Right ventricle myocardium superior (tissue), 1 donor: ENCODE results near the gene CCDC83. TPM values are rescaled to one million over a fixed set of nuclear protein-coding genes. Genes with fewer than 3 reads are reported as not detected.
"Not testable (repeated sequence)": the region's sequence is repeated elsewhere in the genome, so short reads cannot be mapped to it uniquely, and the experiment has no call there.

ENCODE experiments used
- ATAC-seq: fragments of 200-7000 bp; cut with Tn5 transposase; one replicate; pipeline ENCODE4 v1.9.1; 2020; ENCODE audit warnings: mild to moderate bottlenecking; ENCODE audit not compliant: poor library complexity
- DNase-seq: peaks from one replicate; pipeline ENCODE4 v3.0.0-alpha.2; 2020
- intact Hi-C: fragments of 100-400 bp; cut with DNase I; formaldehyde crosslinking; loops from one replicate; pipeline ENCODE4 v1.11.2; 2022
- total RNA-seq: library from RNA; stranded (reverse); fragmentation: NEBNext Ultra II Directional; extraction: Animal tissue kit (Norgen Biotek cat#: 25700); gene quantifications from one replicate; pipeline ENCODE4 v1.2.1, GENCODE V29; 2021
- donor health status: DM: no; HTN: yes; CAD: no; lungs with severe emphysema.

The CCDC83 gene
- total RNA-seq, 1 donor from 2014 or later = not detected

DNA sequence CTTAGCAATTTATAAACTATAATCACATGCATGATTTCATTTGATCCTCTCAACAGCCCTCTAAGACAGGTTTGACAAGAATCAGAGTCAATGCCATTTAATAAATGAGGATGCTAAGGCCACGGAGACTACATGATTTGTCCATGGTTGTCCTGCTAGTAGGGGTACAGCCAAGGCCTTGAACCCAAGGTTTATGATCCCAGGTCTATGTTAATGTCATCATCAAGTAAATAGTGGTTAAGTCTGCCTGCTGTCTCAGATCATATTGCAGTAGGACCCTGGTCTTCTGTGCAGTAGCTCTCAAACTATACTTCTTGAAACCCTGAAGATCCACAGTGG lies 26.6 kb upstream of the CCDC83 start:
- DNase-seq = no peak
- ATAC-seq = no peak
- intact Hi-C loops = loop anchor here (10.0 kb wide), 1 partner anchor 234 kb away; no protein-coding TSS in a partner anchor

DNA sequence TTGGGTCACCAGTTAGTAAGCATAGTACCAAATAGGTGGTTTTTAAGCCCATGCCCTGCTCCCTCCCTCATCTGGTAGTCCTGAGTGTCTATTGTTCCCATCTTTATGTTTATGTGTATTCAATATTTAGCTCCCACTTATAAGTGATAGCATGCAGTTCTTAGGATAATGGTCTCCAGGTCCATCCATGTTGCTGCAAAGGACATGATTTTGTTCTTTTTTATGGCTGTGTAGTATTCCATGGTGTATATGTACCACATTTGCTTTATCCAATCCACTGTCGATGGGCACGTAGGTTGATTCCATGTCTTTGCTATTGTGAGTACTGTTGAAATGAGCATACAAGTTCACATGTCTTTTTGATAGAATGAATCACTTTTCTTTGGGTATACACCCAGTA lies 26.0 kb upstream of the CCDC83 start:
- no peak for DNase-seq
- intact Hi-C loops = loop anchor here (10.0 kb wide), 1 partner anchor 234 kb away; no protein-coding TSS in a partner anchor
- no peak for ATAC-seq

DNA sequence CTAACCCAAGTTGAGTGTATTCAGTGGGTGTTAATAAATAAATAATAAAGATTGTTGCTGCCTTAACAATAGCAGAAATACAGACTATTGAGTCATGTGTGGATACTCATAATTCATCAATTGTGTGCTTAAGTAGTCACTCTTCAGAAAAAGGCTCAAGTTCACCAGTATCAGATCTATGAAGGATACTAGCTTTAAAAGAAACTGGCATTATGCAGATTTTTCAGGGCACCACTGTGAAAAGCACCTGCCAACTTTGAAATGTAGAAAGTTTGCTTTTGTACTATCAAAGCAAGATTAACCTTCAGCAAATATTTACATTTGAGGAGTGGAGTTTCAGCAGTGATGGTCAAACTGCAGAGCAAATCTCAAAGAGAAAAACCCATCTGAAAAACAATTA lies 24.1 kb upstream of the CCDC83 start:
- intact Hi-C loops = no loop called here
- DNase-seq = no peak

DNA sequence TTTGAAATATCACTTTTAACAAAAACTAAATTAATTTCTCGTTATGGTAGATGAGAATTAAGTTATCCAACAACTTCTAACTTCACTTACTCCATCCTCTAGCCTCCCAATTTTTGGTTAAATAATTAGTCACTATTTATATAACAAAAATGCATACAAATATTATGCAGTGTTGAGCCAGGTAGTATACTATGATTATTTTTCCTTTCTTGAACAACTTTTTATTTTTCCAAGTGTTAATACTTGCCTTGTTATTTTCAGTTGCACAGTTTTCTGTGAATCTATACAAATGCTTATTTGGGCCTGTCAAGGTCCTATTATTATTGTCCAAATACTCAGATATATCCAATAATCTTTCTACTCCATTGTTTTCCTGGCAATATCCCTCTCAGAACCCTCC lies 19.9 kb upstream of the CCDC83 start:
- intact Hi-C loops = no loop called here
- DNase-seq (no peak), ATAC-seq (no peak)

More for the DNA sequence above, 24.1 kb upstream of the CCDC83 start:
- no peak for ATAC-seq

GRCh38 chr11:85835729-85836128 lies 19.5 kb upstream of the CCDC83 start:
- intact Hi-C loops = no loop called here
- DNase-seq (no peak), ATAC-seq (no peak)

- DNase-seq, intact Hi-C loops, ATAC-seq: not testable (repeated sequence)
These were observed 14.3 kb upstream of the CCDC83 start for GRCh38 chr11:85840932-85841331.

DNA sequence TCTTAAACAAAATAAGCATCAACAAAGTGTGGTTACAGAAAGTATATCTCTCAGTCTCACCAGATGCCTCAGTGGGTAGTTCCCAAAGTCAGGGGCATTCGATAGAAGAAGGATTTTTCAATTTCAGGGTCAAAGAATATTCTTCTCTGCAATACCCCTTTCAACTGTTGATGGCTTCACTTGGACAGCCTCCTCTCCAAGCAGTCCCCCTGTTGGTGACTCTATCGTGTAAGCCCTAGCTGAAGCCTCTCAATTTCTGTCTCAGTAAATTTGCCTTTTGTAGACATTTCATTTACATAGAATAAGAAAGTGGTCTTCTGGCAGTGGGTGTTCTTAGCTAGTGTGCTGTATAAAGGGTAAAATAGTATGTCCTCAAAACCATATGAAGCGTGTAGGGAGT lies 11.3 kb upstream of the CCDC83 start:
- DNase-seq (no peak), ATAC-seq (no peak)
- intact Hi-C loops = no loop called here

DNA sequence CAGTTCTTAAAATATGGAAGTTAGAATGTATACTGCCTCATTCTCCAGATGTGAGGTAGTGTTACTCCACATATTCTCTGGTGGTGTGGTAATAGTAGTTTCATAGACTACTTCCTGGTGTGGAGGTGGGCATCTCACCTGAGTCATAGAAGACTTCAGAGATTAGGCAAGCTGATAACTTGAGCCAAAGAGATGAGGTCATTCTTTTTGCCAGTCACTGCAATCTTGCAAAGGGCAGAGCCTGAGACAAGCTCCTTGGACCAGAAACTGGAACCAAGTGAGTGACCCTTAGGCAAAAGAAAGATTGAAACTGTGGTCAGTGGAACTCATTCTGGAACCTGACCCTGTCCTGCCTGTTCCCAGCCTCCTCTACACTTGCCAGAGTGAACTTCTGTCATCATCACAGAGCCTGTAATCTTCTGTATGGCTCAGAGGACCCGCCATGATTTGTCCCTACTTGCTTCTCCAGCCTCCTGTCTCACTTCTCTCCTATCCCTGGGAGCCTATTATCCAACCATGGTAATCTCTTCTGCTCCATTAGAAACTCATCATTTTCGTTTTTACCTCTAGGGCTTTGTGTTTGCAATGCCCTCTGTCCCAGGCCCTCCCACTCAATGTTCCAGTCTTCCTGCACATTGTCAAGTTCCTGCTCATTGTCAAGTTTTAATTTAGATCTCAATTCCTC lies 10.6 kb upstream of the CCDC83 start:
- no peak for ATAC-seq
- DNase-seq = no peak
- intact Hi-C loops = no loop called here

DNA sequence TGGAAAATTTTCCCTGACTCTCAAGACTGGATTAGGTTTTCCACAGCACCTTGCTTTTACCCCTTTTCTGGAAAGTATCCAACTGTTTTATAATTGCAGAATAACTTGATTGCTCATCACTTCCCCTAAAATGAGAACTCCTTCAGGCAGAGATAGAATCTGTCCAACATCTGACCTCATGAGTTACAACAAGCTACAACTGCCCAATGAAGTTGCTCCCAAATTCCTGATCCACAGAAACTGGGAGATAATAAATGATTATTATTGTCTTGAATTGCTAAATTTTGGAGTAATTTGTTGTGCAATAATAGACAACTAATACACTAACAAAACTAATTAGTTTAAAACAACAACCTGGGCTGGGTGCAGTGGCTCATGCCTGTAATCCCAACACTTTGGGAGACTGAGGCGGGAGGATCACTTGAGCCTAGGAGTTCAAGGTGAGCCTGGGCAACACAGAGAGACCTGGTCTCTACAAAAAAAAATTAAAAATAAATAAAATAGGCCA lies 10.0 kb upstream of the CCDC83 start:
- no peak for ATAC-seq
- intact Hi-C loops = no loop called here
- DNase-seq = no peak

GRCh38 chr11:85847436-85847835 lies 7.7 kb upstream of the CCDC83 start:
- no peak for DNase-seq
- ATAC-seq = no peak

GRCh38 chr11:85848006-85848405 lies 7.2 kb upstream of the CCDC83 start:
- DNase-seq (no peak), ATAC-seq (no peak)
- intact Hi-C loops = no loop called here

More at GRCh38 chr11:85847436-85847835, 7.7 kb upstream of the CCDC83 start:
- intact Hi-C loops = no loop called here

GRCh38 chr11:85848556-85848955 lies 6.6 kb upstream of the CCDC83 start:
- ATAC-seq = no peak
- no peak for DNase-seq
- intact Hi-C loops = no loop called here

DNA sequence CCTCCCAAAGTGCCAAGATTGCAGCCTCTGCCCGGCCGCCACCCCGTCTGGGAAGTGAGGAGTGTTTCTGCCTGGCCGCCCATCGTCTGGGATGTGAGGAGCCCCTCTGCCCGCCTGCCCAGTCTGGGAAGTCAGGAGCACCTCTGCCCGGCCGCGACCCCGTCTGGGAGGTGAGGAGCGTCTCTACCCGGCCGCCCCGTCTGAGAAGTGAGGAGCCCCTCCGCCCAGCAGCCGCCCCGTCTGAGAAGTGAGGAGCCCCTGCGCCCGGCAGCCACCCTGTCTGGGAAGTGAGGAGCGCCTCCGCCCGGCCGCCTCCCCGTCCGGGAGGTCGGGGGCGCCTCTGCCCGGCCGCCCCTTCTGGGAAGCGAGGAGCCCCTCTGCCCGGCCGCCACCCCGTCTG lies 2.4 kb upstream of the CCDC83 start:
- intact Hi-C loops, ATAC-seq, DNase-seq: not testable (repeated sequence)

DNA sequence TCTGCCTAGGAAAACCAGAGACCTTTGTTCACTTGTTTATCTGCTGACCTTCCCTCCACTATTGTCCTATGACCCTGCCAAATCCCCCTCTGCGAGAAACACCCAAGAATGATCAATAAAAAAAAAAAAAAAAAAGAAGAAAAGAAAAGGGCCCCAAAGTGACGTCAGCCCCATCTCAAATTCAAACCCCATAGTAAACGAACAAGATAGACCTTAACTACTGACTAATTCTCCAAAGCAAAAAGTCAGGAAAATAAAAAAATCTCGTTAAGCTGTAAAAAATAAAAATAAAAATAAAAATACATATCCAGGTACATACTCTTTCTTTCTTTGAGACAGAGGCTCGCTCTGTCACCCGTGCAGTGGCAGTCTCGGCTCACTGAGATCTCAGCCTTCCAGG lies 1.6 kb upstream of the CCDC83 start:
- intact Hi-C loops, ATAC-seq, DNase-seq: not testable (repeated sequence)

DNA sequence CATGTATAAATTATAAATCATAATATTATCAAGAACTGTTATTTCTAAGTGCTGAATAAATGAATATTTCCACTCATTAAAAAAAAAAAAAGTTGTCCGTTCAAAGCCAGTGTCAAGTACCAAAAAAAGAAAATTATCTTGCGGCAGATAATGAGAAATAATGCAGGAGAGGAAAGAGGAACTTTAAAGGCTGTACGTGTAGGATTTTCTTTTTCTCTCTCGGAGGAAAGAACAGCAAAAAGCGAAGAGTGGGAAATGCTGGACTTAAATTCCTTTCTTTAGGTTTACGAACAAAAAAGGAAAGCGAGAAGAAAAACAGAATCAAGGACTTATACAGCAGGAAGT lies 999 bp upstream of the CCDC83 start:
- no peak for ATAC-seq
- intact Hi-C loops = no loop called here
- DNase-seq = no peak

- ATAC-seq = peak; percentile 100
- intact Hi-C loops = loop anchor here (5.0 kb wide), 1 partner anchor 438 kb away; no protein-coding TSS in a partner anchor
- peak; percentile 96 for DNase-seq
These were observed 434 bp upstream of the CCDC83 start for GRCh38 chr11:85854557-85855340.

DNA sequence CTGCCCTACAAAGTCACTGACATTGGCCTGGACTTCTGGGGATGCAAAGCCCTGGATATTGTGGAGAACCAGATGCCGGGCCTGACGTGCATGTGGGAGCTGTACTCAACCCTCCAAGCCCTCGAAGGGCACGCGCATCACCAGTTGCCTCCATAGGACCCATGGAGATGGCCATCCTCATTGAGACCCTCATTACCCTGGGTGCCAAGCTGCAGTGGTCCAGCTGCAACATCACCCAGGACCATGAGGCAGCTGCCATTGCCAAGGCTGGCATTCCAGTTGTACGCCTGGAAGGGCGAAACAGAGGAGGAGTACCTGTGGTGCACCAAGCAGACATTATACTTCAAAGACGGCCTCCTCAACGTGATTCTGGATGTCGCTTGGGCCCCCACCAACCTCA lies 1.9 kb downstream of the CCDC83 start:
- DNase-seq = no peak
- intact Hi-C loops = loop anchor here (5.0 kb wide), 1 partner anchor 435 kb away; no protein-coding TSS in a partner anchor
- no peak for ATAC-seq

GRCh38 chr11:85859541-85859940 lies 4.4 kb downstream of the CCDC83 start:
- intact Hi-C loops = loop anchor here (5.0 kb wide), 1 partner anchor 433 kb away; no protein-coding TSS in a partner anchor
- ATAC-seq, DNase-seq: not testable (repeated sequence)

DNA sequence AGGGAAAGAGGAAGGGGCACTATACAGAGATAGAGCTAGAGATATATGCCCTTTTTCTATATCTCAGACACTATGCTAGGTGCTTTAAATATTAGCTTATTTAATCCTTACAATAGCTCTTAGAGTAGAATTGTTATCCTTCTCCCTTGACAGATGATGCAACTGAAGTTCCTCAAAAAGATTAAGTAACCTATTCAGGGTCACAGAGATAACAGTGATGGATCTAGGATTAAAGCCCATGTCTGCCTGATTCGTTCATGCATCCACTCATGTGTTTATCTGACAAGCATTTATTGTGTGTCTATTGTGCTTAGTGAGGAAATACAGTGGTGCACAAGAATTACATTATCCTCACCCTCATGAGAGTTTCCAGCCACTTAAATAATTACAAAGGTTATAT lies 8.7 kb downstream of the CCDC83 start:
- intact Hi-C loops = loop anchor here (10.0 kb wide), 2 partner anchors 61 to 341 kb away; no protein-coding TSS in a partner anchor
- no peak for ATAC-seq
- DNase-seq = no peak
